ENCODE results near the gene CYFIP1. TPM values are rescaled to one million over a fixed set of nuclear protein-coding genes. Genes with fewer than 3 reads are reported as not detected.

Gene CYFIP1
- total RNA-seq, 4 donors from 2014 or later: 77.4 to 121 (median 101) TPM

DNA sequence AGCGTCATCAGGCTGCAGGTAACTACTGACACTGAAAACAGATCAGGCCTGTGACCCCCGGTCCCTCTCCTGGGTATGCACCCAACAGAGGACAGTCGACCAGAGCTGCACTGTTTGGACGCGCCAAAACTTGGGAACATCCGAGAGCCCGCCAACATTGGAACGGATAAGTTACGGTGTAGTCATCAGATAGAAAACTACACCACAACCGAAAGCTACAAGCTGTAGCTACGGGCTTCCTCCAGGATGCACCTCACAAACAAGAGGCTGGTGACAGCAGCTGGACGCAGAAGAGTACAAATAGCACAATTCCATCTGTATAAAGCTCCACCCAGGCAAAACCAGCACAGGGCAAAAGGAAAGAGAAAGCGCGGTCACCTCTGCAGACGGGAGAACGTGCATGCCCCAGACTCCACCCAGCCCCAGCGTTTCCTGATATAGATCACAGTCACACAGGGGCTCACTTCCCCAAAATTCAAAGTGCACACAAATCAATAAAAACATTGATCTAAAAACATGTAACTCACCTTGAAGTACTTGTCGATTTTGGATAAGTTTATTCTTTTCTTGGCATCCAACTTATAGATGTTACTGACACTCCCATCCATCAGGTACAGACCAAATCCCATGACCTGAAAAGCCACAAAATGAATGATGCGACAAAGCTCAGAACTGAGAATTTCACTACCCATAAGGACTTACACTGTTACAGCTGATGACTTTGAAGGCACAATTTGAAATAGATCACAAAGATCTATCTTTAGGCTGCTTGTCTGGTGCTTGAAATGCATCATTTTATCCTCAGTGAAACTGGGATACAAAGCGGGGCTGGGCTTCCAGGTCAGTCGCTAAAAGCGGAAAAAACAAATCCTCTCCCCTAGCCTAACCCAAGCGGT lies 43.3 kb downstream of the CYFIP1 start:
- no peak for DNase-seq (ENCODE audit: low spot score in 2 of 2)
- TF ChIP-seq, protein P1, sequence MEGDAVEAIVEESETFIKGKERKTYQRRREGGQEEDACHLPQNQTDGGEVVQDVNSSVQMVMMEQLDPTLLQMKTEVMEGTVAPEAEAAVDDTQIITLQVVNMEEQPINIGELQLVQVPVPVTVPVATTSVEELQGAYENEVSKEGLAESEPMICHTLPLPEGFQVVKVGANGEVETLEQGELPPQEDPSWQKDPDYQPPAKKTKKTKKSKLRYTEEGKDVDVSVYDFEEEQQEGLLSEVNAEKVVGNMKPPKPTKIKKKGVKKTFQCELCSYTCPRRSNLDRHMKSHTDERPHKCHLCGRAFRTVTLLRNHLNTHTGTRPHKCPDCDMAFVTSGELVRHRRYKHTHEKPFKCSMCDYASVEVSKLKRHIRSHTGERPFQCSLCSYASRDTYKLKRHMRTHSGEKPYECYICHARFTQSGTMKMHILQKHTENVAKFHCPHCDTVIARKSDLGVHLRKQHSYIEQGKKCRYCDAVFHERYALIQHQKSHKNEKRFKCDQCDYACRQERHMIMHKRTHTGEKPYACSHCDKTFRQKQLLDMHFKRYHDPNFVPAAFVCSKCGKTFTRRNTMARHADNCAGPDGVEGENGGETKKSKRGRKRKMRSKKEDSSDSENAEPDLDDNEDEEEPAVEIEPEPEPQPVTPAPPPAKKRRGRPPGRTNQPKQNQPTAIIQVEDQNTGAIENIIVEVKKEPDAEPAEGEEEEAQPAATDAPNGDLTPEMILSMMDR (IDR thresholded peaks at IDR 0.05): no peak
- TF ChIP-seq POLR2A (IDR thresholded peaks at IDR 0.05): no peak
- no peak for TF ChIP-seq EP300 (IDR thresholded peaks at IDR 0.05)
- 89 to 91% methylated on average over 23 of the region's 23 CpGs for WGBS, 2 donors
- no peaks in the 10 kb centered on the region for H3K9me3 ChIP-seq
- no peak overlapping the region for H3K27ac ChIP-seq
- no peaks in the 10 kb centered on the region for H3K4me1 ChIP-seq
- peaks cover 0 to 92% (median 5%) of the 10 kb centered on the region in 3 donors for H3K36me3 ChIP-seq
- no peak overlapping the region for H3K4me3 ChIP-seq
- no peaks in the 10 kb centered on the region for H3K27me3 ChIP-seq

DNA sequence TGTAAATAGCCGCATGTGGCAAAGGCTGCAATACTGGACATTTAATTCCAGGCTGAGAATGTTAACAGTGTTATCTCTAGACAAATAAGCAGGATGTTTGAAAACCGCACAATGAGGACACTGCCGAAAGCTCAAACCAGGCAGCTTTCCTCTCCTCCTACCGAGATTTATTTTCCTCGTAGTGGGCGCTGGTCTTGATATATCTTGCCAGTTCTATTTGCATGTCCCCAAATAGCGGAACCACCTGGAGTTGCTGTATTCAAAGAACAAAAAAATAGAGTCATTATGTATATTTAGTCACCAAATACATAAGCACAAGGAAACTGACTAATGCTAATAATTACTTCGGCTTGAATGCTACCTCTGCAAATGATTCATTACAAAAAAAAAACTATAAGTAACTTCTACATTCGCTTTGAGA lies 46.5 kb downstream of the CYFIP1 start:
- no peak overlapping the region for H3K4me3 ChIP-seq
- H3K9me3 ChIP-seq: no peaks in the 10 kb centered on the region
- no peak for DNase-seq (ENCODE audit: low spot score in 2 of 2)
- H3K36me3 ChIP-seq: peaks cover 0 to 87% (median 3%) of the 10 kb centered on the region in 3 donors
- 91 to 98% methylated on average over 9 of the region's 9 CpGs for WGBS, 2 donors
- no peak overlapping the region for H3K27ac ChIP-seq
- TF ChIP-seq EP300 (IDR thresholded peaks at IDR 0.05) (no peak), POLR2A (IDR thresholded peaks at IDR 0.05) (no peak)
- TF ChIP-seq, protein P1 (IDR thresholded peaks at IDR 0.05): no peak
- peaks cover 0 to 3% (median 0%) of the 10 kb centered on the region in 4 donors for H3K4me1 ChIP-seq
- no peaks in the 10 kb centered on the region for H3K27me3 ChIP-seq

DNA sequence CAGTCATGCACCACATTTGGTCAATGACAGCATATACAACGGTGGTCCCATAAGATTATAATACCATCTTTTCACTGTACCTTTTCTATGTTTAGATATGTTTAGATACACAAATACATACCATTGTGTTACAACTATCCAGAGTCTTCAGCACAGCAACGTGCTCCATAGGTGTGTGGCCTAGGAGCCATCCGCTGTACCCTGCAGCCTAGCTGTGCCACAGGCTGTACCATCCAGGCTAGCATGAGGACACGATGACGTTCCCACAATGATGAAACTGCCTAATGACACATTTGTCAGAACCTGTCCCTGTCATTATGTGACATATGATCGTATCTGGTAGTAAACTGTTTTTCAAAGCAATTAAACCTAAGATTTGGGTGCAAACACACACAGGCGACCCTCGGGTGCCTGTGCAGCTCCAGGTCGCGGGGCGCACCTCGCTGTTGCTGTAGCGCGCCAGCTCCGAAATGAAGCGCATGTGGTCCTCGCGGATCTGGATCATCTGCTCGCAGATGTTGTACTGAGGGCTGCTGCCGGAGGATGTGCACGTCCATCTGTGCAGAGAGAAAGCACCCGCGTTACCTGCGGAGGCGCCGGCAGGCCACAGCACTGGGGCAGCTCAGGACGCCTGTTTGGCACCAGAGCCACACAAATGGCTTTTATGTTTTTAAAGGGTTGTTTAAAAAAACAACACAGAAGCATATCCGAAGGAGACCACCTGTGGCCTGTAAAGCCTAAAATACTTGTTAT lies 48.2 kb downstream of the CYFIP1 start:
- peaks cover 0 to 85% (median 3%) of the 10 kb centered on the region in 3 donors for H3K36me3 ChIP-seq
- H3K27me3 ChIP-seq: no peaks in the 10 kb centered on the region
- WGBS, 2 donors: 93% methylated on average over 28 of the region's 28 CpGs
- no peak for DNase-seq (ENCODE audit: low spot score in 2 of 2)
- peaks cover 0 to 3% (median 0%) of the 10 kb centered on the region in 4 donors for H3K4me1 ChIP-seq
- H3K4me3 ChIP-seq: no peak overlapping the region
- TF ChIP-seq POLR2A (IDR thresholded peaks at IDR 0.05) (no peak), EP300 (IDR thresholded peaks at IDR 0.05) (no peak)
- TF ChIP-seq, protein P1 (IDR thresholded peaks at IDR 0.05): no peak
- no peak overlapping the region for H3K27ac ChIP-seq
- H3K9me3 ChIP-seq: no peaks in the 10 kb centered on the region

DNA sequence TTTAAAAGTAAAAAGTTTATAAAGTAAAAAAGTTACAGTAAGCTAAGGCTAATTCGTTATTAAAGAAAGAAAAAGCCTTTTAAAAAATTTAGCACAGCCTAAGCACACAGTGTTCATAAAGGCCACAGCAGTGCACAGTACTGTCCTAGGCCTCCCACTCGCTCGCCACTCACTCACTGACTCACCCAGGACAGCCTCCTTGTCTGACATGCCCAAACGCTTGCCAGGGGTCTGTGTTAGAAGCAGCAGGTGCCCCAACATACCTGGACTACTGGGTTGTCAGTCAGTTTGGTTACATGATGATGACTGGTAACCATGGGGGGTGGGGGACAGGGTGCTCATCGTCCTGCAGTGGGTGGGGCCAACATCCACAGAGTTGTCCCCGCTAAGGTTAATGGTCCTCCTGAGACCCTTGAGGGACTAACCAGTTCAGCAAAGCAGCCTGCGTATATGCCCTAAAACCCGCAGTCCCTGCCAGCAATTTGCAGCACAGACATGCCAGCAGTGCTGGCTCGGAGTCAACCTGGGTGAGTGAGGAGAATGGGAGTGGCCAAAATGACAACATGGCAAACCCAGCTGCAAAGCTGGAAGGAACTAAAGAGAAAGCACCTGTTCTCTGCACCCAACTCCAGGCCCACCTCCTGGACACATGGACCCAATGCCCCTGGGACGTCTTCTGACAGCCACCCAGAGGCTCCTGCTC lies 49.2 kb downstream of the CYFIP1 start:
- Histone ChIP-seq H3K4me3 (no peak overlapping the region), H3K36me3 (peaks cover 0 to 84% (median 3%) of the 10 kb centered on the region in 3 donors), H3K27ac (no peak overlapping the region), H3K9me3 (no peaks in the 10 kb centered on the region), H3K27me3 (no peaks in the 10 kb centered on the region), H3K4me1 (peaks cover 0 to 3% (median 0%) of the 10 kb centered on the region in 4 donors)
- TF ChIP-seq EP300 (IDR thresholded peaks at IDR 0.05) (no peak), POLR2A (IDR thresholded peaks at IDR 0.05) (no peak)
- TF ChIP-seq, protein P1 (IDR thresholded peaks at IDR 0.05): no peak
- WGBS, 2 donors: 72 to 83% methylated on average over 10 of the region's 10 CpGs
- DNase-seq (ENCODE audit: low spot score in 2 of 2): no peak

All from tibial nerve (tissue), 4 donors.